Amniotic epithelial cell (primary cell): ENCODE data around the gene MFSD1.
"Not testable (repeated sequence)": the region's sequence is repeated elsewhere in the genome, so short reads cannot be mapped to it uniquely, and the experiment has no call there.

Experiments
- DNase-seq: peaks from one replicate; pipeline ENCODE4 v3.0.0-alpha.2; 2010; ENCODE audit warnings: low read depth

MFSD1 gene

DNA sequence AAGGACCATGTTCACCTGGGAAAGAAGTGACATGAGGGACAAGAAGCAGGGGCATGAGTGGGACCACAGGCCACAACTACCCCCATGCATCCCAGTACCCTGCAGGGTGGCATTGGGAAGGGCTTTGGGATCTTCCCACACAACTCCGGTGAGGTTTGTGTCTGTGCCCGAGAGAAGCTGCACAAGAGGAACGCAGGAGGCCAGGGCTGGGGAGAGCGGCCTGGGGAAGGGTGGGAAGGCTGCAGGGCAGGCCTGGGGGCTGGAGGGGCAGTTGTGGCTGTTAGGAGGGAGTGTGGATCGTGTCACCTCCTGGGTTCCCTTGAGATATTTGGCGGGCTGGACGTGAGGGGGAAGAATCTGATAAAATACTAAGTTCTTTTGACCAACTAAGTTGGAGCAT is 25.3 kb upstream of the MFSD1 start:
- no peak for DNase-seq

DNA sequence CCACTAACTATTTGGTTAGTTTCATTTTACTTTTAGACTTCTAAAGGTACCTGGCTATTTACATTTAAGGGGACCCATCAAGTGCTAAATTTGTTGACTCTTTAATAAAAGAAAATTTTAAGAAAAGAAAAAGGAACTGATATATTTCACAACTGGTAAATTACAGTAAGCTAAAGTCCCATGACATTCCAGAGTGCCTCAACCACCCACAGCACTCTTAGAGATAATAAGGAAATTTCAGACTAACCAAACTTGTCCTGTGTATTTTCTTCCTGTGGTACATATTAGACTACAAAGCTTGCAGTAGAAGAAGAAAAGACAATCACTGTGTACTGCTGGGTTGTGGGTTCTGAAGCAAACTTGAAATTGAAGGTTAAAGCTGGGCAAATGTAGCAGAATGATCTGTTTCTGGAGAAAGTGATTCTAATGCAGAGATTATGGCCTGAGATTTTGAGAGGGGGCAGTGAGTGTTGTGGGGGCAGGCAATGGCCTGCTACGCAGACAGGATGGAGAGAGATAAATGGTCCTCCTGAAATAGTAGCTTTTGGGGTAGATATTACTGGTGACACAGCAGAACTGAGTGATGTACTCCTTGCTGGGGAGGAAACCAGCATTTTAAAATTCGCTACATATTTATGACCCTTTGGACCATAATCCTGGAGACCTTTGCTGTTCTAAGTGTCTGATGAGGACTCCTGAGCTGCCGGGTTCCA is 24.5 kb upstream of the MFSD1 start:
- peak; percentile 63 for DNase-seq

DNA sequence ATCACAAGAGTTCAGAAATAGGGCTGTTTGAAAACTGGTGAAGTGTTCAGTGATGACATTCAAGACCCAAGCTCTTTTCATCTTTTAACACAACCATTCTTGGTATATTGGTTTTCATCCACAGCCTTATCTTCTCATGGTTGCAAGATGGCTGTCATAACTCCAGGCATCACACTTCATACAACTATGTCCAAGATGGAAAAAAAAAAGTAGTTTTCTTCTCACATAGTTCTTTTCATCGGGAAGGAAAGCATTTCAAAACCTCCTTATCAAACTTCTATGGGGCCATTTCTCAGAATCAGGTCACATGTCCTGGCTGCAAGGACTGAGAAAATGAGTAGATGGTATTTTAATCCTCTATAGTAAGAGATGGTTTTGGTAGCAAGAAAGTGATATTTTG is 21.1 kb upstream of the MFSD1 start:
- DNase-seq = peak; percentile 66

DNA sequence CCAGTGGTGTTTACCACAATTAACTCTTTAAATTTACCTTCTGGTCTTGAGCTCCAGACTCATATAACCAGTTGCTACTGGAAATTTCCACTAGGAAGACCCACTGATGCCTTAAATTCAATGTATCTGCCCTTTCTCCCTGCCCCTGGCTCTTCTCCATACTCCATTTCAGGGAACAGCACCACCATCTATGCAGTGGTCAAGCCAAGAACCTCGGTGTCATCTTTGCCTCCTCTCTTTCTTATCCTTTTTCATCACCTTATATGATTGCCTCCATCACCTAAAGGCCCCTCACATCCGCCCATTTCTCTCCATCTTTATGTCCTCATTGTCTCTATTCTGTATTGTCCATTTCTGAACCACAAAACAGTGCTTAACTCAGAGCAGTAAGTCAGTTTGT is 20.7 kb upstream of the MFSD1 start:
- no peak for DNase-seq

DNA sequence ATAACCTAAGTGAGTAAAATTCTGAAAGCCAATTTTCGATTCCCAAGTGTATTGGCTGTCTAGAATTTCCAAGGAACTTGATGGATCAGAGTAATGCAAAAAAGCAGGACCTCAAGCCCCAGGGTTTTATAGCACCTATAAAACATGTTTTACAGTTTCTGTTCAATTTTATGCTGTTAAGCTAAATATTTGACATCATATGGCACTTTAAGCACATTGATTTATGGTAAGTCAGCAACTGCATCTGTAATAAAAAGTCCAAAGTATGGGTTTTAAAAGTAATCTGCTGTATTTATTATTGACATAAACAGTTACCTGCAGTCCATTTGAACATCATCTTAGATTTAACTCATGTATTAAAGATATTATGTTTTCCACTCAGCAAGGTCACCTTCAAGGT is 20.0 kb upstream of the MFSD1 start:
- no peak for DNase-seq

DNA sequence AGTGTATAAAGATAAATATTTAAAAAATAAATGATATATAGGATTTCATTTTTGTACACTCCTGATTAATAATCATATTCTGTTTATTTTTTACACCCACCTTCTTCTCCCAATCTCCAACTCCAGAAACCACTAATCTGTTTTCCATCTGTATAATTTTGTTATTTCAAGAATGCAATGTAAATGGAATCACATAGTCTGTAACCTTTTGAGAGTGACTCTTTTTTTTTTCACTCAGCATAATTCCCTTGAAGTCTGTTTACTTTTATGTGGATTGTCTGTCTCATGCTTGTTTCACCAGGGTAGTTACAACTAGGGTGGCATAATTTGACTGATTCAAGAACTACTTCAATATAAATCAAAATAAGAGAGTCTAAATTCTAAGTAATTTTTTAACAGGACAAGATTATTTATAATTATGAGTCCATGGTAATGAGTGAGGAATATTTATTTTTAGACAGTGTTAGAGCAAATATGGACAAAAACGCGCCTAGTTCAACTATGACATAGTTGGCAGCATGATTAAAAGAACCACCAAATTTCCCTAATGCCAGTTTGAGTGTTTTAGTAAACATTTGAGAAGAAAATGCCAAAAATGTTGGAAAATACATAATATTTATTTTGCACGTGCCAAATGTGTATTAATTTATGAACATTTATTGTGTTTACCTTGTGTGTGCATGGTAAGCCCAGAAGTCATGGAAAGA is 19.4 kb upstream of the MFSD1 start:
- peak; percentile 64 for DNase-seq

DNA sequence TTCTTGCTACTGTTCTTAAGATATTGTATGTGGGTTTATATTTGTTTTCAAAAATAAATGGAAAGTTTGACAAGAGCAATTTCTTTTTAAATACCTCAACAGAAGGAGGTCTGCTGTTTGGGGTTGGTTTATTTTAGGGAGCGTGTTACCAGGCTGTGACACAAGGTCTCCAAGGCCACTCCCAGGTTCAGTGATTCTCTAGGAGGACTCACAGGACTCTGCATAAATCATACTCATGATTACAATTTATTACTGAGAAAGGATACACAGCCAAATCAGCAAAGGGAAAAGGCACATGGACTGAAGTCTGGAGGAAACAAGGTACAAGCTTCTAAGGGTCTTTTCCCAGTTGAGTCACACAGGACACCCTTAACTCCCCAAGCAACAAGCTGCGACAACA is 18.8 kb upstream of the MFSD1 start:
- DNase-seq = no peak

DNA sequence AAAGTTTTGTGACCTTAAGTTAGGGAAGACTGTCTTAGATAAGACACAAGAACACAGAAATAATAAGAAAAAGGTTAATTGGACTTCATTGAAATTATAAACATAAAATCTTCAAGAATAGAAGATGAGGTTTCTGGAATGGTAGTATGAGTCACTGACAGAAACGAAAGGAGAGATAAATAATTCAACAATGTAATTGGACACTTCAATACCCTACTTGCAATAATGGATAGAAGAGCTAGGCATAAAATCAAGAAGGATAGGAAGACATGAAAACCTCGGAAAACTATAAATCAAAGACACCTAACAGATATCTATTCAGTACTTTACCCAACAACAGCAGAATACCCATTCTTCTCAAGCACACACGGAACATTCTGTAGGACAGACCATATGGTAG is 15.9 kb upstream of the MFSD1 start:
- no peak for DNase-seq

DNA sequence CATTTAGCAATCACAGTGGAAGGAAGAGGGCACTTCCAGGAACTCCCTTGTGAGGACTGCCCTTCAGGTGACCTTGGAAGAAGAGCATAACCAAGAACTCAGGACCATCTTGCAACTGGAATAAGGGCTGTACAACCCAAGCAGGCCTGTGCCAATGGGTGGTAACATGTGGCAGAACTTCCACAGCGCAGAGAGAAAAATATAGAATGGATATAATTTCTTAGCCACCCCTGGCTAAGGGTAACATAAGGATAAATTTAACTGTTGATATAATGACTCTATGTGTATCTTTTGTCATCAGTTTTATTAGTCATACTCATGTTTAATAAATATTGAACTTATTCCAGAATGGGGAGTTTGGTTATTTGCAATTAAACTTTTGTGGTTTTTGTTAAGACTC is 13.4 kb upstream of the MFSD1 start:
- DNase-seq = no peak

DNA sequence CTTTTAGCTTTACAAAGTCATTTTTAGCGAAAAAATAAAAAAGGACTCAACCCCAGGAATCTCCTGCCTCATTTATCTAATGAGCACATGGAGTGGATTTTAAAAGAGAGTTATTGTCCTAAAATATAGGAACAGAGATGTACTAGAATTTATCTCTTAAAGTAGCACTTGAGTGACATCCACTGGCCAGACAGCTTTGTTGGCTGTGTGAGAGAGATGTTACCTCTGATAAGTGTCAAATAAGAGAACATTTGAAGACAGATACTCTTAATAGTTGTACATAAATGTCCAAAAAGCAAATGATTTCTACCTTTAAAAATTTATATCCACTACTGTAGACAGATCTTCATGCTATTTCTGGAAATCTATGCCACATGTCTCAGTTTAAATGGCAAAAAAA is 12.3 kb upstream of the MFSD1 start:
- peak; percentile 71 for DNase-seq

DNA sequence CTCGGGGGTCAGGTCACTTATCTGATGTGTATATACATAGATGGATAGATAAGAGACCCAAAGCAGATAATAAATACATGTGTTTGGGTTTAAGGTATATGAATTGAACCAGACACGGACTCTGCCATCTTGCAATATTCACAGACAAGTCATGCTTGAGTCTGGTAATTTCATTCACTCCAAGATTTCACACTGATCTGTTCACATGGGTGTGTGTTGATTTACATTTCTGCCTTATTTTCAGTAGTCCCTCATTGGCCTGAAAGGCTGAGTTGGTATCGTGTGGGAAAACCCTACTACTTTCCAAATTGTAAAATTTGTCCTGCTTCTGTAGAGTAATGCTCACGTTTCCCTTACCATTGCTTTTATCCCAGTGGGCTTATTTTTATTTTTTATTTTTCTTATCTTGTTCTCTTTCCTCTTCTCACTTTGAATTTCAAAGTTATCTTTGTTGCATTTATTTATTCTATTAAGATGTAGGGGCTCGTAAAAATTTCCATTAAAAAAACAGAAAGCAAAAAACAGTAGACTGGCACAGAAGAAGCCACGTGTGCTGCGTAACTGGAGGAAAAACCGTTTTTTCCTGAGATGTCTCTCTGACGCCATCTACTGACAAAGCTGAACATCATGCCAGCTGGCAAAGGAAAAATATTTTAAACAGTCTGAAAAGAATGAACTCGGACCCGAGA is 10.8 kb upstream of the MFSD1 start:
- peak; percentile 82 for DNase-seq

DNA sequence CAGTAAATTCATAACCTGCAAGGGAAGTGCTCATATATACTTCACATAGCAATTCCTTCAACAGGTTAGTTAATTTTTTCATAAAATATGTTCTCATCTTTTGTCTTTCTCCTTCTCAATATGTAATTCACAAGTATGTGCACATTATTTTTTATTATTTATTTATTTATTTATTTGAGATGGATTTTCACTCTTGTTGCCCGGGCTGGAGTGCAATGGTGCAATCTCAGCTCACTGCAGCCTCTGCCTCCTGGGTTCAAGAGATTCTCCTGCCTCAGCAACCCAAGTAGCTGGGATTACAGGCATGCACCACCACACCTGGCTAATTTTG is 10.3 kb upstream of the MFSD1 start:
- DNase-seq = not testable (repeated sequence)

DNA sequence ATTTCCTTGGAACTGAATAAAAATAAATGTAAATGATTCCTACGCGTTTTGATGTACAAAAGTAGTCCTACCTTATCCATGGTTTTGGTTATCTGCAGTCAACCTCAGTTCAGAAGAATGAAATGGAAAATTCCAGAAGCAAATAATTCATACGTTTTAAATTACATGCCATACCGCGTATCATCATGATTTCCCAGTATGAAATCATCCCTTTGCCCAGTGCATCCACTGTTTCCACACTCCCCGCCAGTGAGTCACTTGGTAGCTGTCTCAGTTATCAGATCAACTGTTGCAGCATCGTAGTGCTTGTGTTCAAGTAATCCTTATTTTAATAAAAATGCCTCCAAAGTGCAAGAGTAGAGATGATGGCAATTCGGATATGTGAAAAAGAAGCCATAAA is 9.1 kb upstream of the MFSD1 start:
- DNase-seq = peak; percentile 98

DNA sequence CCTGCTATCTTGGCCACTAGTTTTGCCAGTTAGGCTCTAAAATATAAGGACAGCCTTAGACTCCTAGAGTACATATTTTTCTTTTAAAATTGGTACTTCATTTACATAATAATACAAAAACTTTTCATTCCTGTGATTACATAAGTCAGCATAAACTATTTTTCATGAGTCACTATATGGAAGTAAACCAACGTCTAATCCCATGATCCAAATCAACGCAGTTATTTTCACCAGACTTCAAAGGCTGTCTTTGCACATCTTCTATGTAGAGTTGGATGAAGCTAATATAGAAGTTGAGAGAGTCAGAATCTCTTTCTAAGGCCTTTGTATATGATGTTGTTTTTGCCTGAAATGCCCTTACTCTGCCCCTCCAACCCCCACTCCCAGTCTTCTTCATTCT is 7.6 kb upstream of the MFSD1 start:
- peak; percentile 68 for DNase-seq

DNA sequence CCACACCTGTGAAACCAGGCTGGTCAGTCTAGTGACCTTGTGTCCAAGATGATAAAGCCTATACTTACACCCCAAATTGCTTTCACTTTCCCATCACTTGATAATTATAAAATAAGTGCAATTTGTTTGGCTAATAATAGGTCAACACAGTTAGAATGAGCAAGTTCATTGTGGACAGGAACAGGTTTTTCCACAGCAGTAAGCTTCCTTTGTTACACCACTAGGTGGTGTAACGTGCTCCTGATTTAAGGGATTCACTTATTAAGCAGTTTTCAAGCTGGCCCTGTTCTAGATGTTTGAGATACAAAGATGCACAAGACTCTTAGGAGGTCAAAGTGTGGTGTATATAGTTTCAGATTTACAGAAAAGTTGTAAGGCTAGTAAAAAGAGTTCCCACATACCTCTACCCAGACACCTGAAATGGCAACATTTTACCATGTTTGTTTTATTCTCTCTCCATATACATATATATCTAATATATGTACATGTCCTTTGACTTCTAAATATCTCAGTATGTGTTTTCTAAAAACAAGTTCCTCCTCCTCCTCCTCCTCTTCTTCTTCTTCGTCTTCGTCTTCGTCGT is 6.8 kb upstream of the MFSD1 start:
- DNase-seq = peak; percentile 72

DNA sequence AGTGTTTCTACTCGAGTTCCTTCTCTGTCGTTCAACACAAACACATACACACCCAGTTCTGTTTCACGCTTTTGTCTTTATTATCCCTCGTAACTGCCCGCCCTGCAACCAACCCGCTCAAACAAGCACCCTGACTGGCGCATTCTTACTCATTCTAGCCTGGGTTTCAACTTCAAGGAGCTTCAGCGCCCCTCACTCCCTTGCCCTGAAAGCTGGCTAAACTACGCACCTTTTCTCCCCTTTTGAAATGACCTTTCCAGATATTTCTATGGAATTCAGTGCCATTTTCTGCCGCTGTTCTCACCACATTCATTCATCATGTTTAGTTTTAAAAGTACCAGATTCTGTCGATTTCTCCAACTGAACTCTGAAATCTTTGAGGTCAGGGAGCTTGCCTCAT is 653 bp upstream of the MFSD1 start:
- no peak for DNase-seq

DNA sequence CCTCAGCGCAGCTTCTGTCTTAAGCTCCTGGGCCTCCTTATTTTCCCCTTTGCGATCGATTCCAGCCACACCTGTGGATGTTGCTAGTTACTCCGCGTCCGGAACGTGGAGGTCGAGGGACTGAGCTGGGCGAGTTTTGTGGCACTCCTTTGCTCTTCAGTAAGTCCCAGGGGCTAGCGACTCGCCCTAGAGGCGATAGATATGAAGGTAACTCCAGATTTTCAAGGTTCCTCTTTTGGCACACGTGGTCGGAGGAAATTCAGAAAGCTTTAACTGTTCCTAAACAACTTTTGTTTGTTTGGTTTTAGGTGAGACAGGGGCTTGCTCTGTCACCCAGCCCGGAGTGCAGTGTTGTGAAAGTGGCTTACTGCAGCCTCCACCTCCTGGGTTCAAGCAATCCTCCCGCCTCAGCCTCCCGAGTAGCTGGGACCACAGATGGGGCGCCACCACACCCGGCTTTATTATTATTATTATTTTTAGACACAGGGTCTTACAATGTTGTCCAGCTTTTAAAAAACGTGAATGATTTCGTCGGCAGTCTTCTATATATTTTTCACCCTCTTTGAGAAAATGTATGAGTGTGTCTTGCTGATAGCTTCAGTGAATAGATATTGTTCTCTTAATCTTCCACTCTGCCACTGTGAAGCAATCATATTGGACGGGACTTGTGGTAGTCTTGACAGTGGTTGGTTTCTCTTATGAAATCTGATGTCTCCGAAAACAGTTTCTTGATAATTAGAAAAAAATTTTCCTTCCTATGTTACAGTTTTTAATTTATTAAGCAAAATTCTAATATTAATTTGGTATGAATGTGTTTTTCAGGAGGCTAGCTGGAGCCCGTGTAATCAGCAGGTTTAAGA is 785 bp downstream of the MFSD1 start:
- DNase-seq = no peak

DNA sequence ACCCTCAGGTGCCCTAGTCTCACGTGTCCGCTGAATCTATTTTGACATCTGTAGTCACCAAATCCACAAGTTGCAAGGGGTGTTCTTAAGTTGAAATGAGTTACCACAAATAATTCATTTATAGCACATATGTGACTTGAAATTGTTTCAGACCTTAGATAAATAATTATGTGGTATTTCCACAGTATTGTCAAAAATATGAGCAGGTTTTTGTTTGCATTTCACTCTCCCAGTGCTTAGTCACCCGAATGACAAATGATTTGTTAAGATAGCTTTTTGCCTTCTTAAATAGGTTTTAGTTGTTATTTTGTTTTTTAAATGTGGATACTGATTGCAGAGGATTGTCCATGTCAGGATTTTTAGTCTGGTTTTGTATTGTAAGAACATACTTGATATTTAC is 2.6 kb downstream of the MFSD1 start:
- peak; percentile 7 for DNase-seq

DNA sequence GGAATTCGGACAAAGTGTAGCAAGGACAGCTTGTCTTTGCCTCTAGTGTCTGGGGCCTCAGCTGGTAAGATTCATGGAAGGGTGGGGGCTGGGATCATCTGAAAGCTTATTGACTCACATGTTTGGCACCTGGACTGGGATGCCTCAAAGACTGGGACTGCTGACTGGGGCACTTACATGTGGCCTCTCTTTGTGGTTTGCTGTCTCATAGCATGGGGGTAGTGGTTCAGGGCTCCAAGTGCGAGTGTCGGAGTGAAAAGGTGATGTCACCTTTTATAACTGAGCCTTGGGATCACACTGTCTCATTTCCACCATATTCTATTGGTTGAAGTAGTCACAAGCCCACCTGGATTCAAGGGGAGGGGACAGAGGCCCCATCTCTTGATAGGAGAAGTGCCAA is 6.8 kb downstream of the MFSD1 start:
- DNase-seq = peak; percentile 78

DNA sequence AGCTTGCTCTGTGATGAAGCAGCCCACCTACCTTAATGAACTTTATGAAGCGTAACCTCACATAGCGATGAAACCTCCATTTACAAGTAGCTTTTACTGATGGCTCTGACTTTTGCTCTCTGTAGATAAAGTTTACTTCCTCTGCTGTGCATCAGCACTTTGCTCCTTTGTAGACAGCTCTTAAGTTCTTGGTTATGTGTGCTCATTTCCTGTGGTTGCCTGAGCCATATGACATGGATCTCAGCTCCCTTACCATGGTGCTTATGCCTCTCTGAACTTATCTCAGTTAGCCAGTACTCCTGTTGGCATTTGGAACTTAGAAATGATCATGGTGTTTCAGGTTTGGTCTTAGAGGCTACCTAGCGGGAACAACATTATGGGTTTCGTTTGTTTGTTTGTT is 7.8 kb downstream of the MFSD1 start:
- DNase-seq = peak; percentile 8

DNA sequence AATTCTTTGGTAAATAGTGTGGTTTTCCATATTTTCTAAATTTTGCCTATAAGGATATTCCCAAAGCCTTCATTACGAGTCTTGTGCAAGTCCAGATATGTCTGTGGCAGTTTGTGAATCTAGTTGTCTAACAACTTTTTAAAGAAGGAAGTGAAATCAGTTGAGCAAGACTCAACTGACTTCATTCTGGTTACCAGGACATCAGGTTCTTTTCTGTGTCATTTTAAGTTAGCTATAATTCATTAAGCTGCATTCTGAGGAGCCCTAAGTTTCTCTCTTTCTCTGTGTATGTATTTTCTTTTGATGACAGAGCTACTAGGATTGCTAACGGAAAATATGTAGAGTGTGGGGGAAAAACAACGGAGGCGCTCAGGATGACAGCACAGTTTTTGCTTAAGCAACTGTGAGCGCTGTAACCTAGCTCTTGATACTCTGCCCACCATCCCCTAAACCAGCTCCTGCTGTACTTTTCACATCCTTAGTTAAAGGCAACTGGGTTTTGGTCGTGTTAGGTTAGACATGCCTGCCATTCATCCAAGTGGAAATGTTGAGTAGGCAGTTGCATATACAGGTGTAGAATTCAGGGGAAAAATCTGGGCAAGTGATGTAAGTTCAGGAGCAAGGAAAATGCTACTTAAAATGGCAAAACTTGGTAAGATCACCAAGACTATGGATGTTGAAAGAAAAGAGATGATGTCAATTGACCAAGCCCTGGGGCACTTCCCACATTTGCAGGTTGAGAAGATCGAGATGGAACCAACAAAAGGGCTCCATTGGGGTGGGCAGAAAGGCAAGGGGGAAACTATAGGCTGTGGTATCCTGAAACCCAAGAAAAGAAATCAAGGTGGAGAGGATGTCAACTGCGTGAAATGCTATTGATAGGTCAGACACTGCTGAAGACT is 9.2 kb downstream of the MFSD1 start:
- DNase-seq = no peak
